GM18519 (cell line): ENCODE measurements around the gene GPR82.
A peak's percentile ranks its signal among the peaks of the same experiment; 100 is the strongest.
"Not testable (repeated sequence)": the region's sequence is repeated elsewhere in the genome, so short reads cannot be mapped to it uniquely, and the experiment has no call there.

ENCODE experiments used
- ATAC-seq: cut with Tn5 transposase; IDR thresholded peaks from one replicate; pipeline ENCODE4 v1.9.1; 2021; ENCODE audit warnings: mild to moderate bottlenecking, moderate library complexity; ENCODE audit not compliant: unreplicated experiment, low FRiP score

GPR82 gene

GRCh38 chrX:41718481-41719235 is 5.3 kb upstream of the GPR82 start:
- ATAC-seq, result no peak

DNA sequence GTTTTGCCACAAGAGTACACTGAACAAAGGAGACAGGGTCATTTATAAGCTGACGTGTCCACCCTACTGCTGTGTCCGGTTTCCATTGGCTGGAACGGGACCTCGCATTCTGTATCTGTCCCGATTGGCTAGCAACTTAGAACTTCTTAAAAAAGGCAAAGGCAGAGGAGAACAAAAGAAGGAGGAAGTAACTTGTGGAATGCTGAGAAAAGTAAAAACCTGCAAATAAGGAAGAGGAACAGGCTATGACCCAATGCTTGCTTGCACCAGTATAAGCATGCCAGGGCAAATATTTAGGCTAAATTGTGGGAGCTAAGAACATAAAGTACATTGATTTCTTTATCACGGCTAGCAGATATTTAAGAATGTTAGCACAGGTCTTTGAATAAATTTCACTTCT is 4.4 kb upstream of the GPR82 start:
- not testable (repeated sequence) for ATAC-seq

DNA sequence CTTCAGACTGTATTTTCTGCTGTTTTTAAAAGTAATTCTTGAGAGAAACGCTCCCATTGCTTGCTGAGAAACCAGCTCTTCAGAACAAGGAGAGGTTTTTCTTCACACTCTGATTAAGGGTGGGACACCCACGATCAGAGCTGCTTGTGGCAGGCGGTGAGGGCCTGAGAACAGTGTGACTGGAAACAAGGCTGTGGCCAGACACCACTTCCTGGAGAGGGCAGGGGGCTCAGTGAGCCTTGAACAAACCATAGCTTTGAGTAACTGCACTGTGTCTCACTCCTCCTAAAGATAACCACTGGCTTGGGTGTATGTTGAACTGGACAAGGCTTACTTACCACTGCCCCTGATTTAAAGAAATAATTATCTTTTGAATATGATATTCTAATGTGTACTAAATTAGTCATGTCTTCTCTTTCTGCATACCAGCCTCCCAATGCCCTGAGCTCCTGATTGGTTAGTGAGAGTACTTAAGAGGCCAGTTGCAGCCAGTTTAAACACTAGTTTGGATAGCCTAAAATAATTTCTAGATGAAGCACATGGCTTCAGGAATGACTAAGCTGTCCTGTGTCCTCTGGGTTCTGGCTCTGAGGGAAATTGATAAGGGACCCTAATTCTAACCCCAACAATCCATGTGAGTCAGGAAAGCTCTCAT is 3.7 kb upstream of the GPR82 start:
- ATAC-seq, result peak; percentile 82

DNA sequence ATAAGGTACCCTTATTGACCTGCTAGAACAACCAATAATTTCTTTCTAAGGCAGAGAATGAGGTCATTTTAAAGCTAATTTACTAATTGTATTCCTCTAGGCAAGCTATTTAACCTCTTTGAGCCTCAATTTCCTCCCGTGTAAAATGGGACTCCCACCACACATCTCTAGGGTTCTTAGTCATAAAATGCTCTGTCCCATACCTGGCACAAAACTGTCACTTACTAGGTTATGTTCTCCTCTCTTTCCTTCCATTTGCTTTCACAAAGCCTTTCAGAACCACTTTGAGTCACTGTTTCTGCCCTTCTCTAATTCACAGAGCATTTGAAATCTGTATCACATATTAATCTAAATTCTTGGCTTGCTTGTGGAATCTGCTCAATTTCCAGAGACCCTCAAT is 2.4 kb upstream of the GPR82 start:
- no peak for ATAC-seq

- no peak for ATAC-seq
These were observed 1.8 kb upstream of the GPR82 start for GRCh38 chrX:41722214-41722613.

DNA sequence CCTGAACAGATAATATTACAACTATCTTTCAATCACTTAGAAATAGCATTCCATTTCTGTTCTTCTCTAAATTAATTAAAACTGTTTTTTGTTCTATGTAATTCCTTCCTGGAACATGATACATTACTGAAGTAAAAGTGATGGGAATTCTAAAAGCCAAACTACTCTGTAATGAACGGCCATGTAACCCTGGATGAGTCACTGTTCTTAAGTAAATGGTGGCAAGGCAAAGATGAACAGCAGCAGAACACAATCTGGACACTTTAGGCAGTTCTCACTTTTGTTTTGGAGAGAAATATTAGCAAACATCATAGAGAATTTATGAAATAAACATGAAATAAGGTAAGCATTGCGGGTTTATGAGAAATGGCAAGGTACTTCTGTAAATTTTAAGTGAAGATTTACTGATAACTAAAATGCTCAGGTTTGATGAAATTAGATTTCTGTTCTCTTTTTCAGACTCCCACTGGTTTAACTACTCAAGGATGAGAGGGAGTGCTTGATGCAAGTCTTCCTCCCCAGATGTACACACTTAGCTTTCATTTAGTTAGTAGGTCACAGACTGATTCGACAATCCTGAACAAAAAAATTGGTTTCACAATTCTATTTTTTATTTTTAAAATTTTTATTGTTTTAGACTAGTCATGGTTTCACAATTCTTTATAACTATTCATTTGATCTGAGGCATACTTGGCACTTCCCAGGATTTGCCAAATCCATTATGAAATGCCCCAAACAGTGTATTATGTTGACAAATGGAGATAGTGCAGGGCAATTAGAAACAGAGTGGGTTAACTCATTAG is 964 bp upstream of the GPR82 start:
- no peak for ATAC-seq

- ATAC-seq, result peak; percentile 59
These were observed 4.1 kb downstream of the GPR82 start for GRCh38 chrX:41728125-41728524.

GRCh38 chrX:41730081-41730480 is 6.1 kb downstream of the GPR82 start:
- no peak for ATAC-seq

GRCh38 chrX:41732260-41732659 is 8.3 kb downstream of the GPR82 start:
- no peak for ATAC-seq

GRCh38 chrX:41733939-41734338 is 10.0 kb downstream of the GPR82 start:
- ATAC-seq, result peak; percentile 95

GRCh38 chrX:41734530-41734929 is 10.5 kb downstream of the GPR82 start:
- ATAC-seq, result no peak

DNA sequence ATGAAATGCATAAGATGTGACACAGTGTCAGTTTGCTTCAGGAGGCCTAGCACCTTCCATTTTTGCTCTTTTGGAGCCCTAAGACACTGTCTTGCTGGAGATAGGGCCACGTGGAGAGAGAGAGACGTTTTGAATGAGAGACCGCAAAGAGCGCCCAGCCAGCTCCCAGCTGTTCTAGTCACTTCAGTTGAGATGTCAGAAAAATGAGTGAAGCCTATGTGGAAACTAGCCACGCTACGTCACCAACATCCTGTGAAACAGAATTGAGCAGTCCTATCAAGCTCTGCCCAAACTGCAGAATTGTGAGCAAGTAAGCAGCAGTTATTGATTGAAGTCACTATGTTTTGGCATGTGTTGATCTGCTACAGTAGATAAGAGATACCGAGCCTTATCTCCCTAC is 13.1 kb downstream of the GPR82 start:
- ATAC-seq, result no peak

GRCh38 chrX:41739871-41740270 is 15.9 kb downstream of the GPR82 start:
- ATAC-seq, result no peak

DNA sequence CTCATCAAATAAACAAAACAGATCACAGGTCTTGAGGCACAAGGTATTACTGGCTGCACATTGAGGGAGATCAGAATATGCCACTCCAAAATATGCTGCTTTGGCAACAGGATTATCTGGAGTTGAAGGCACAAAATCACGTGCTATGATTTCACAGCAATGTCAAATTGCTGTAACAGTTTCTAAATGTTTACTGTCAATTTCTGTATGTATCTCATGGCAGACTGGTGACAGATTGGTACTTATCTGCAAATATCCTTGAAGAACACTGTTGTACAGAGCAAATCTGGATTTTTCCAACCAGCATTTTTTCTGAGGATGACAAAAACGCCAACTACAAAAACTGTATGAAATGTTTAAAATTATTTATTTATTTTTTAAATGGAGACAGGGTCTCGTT is 26.7 kb downstream of the GPR82 start:
- no peak for ATAC-seq

DNA sequence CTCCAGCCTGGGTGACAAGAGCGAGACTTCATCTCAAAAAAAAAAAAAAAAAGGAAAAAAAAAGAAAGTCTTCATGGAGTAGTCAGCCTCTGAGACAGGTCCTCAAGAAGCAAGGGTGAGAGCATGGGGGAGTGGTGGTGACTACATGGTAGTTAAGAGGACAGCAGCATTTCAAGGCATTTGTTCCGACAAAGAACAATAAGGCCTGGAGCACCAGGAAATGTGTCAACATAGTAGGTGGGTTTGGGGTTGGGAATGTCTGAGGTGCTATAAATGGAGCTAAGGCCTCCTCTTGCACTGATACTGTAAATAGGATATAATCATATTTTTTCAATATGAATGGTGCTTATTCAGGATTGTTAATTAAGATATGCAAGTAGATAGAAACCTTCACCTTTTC is 34.4 kb downstream of the GPR82 start:
- no peak for ATAC-seq

DNA sequence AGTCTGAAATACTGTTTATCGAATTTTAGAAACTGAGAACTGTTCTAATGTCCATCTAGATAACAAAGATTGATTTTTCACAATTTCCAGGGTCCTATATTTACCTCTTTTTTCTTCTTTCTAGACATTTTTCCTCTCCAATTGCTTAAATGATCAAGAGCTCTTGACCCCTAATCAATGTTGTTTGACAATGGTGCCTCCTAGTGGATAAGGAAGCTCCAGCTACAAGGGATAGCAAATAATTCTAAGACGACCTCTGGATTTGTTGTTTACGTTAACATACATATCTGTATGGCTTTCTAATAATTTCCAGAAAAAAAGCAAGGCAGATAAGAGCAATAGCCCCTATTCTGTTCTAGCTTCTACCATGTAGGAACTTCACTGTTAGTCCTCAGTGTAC is 35.8 kb downstream of the GPR82 start:
- ATAC-seq, result no peak

DNA sequence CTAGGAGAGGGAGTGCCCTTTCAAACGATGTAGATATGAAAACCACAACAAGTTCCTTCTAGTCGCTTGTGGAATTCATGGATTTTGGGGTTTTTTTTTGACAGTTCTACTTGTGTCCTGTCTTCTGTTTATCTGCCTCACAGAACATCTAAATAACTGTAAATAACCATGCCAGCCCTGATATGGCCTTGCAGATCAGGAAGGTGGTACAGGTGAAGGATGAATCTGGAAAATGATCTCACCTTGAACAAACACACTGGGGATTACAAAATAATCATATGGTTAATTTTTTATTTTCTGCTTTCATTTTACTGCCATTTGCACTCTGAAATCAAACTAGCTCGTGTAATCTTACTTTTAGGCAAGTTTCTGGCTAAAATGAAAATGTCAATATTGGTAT is 37.2 kb downstream of the GPR82 start:
- ATAC-seq, result no peak

- no peak for ATAC-seq
These were observed 37.7 kb downstream of the GPR82 start for GRCh38 chrX:41761702-41762101.

DNA sequence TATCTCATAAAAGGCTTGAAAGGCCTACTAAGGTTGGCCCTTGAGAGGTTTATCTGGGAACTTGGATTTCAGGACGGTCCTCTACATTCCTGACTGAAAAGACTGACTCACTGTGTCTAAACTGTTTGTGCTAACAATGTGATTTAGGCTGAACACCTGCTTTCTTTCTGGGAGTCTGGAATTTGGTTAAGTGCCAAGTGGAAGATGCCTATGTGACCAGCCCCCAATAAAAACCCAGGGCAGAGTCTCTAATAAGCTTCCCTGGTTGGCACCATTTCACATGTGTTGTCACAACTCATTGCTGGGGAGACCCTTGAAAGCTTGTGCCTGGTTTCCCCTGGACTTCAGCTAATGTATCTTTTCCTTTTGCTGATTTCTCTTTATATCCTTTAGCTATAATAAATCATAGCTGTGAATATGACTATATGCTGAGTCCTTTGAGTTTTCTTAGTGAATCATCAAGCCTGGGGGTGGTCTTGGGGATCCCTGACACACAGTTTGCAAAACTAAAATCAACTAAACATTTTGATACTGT is 55.1 kb downstream of the GPR82 start:
- ATAC-seq, result no peak
